SHP77 treated with DMSO at 0.1 percent for 48 hours (cell line): ENCODE measurements around the gene GYPA.
"Not testable (repeated sequence)": the region's sequence is repeated elsewhere in the genome, so short reads cannot be mapped to it uniquely, and the experiment has no call there.

Experiments used
- DNase-seq: peaks from one replicate; lab custom pipeline; 2025; lab: John Stamatoyannopoulos, UW

GYPA gene

DNA sequence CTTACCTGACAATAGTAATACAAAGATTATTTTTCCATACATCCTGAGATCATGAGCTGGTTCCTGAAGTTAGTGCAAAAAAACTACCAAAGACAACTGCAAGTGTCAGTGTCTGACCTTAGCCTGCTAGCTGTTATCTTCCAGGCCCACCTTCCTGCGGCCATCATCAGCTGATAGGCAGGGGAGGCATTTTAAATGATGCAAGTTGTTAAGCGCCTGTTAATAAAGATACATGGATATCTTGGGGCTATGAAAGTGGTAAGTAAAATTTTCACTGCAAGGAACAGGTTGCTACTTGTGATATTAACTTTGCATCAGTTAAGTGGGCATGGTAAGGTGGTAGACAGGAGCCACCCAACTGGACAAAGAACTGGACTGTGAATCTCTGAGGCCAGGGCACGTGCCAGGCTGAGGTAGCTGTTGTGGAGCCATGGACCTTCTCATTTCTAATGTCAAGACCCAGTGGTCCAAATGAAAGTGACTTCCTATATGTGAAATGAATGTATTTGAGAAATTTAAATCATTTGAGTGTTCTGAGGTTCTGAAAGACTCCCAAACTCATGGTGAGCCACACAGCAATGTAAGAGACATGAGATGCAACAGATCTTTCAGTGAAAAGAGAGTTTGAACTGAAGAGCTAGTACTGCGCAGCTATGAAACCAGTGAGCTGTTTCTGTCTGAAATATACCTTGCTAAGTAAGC, at the start of gene GYPA:
Gene GYPA, minus strand, starts transcription at position 125 of the 702 bp plus-strand sequence. Its CDS starts 83 bp downstream, at position 42.
- DNase-seq, result not testable (repeated sequence)

GRCh38 chr4:144190009-144190408, 49.5 kb upstream of the GYPA start:
- no peak for DNase-seq

DNA sequence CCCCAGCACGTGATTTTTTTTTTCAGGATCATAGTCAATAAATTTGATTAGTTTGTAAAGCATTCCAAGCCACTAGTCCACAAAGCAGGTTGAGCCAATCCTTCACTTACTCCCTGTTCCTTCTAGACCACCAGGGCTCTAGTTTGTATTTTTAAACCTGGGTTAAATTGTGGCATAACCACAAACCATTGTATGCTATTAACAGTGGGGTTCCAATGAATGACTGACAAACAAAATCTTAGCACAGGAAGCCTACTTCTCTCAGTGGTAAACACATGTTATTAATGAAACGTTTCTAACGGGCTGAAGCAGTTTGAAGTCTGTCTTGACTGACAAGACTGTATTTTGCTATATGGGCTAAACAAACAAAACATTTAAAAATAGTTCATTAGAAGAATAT, 48.6 kb upstream of the GYPA start:
- no peak for DNase-seq

DNA sequence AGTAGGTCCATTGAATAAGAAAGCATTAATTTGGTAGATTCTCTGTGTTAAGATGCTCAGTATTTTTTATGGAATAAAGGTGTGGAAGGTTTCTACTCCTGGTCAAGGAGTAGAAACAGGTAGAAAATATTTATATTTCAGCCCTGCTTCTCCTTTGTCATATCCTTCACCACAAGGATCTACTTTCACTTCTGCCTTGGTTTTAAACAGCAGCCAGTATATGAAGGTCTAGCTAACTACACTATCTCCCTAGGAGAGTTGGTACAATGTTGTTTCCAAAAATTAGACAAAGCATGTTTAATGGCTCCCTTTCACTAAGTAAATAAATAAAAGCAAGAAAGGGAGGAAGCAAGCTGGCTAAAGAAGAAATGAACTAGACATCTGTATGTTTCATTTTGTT, 44.6 kb upstream of the GYPA start:
- no peak for DNase-seq

DNA sequence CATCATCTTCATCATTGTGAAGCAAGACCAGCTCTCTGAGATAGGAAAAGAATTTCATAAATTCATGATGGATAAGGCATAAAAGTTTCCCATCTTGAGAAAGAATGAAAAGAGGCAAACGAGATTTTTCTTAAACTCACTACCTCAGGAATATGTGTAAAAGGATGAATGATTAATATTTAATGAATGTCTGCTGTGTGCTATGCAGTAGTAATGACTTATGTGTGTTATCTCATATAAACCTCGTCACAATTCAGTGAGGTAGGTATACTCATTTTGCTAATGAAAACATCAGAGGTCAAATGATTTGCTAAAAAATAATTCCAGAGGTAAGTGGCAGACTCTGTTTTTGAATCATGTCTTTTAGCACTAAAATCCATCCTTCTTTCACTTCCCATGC, 42.6 kb upstream of the GYPA start:
- no peak for DNase-seq

DNA sequence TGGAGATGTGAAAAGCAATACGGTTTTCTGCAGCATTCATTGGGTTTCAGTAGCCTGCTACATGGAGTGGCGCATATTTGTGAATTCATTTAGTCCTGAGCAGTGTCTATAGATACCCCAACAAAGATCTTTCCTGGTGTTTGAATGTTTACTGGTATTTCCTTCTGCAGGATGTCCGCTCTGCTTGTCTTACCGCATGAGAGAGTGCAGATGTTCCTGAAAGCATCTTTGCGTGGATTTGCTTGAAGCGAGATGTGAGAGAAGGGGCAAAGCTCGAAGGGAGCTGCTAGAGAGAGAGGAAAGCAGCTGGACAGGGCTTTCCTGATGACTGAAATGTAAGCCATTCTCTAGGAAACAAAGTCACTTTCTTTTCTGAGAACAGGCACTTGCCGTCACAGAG, 40.9 kb upstream of the GYPA start:
- no peak for DNase-seq

- no peak for DNase-seq
Observed at GRCh38 chr4:144179152-144179739, 38.7 kb upstream of the GYPA start.

GRCh38 chr4:144178414-144178813, 37.9 kb upstream of the GYPA start:
- no peak for DNase-seq

GRCh38 chr4:144176476-144176875, 36.0 kb upstream of the GYPA start:
- DNase-seq, result no peak

DNA sequence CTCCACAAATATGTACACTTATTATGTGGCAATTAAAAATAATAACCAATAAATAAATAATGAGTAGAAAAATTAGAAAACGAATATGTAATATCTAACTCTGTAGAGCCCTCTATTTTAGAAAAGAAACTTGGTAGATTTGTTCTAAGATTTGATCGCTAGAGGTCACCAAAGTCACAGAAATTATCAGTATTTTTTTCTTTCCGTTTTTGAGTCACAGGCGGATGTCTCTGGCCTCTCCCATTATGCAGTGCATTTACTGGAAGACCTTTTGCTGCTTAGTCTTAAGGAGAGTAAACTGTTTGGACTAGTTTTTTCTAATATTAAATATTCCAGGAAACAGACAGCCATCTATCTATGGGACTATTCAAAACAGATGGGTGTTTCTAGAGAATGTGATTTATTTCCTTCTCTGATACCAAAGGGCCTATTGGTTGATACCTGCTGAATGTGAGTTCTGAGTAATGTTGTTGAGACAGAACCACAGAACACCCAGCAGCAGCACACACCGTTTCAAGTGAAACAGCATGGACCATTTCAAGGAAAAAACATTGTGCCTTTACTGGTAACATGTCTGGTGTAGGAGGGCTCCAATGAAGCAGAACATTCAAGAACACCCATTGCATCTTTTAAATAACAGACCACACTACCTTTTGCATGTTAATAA, 34.0 kb upstream of the GYPA start:
- DNase-seq, result peak; percentile 32

- DNase-seq, result no peak
Observed at GRCh38 chr4:144171697-144172096, 31.2 kb upstream of the GYPA start.

GRCh38 chr4:144169211-144169610, 28.7 kb upstream of the GYPA start:
- DNase-seq, result no peak

- no peak for DNase-seq
Observed at GRCh38 chr4:144154044-144154443, 13.5 kb upstream of the GYPA start.

GRCh38 chr4:144142690-144143326, 2.3 kb upstream of the GYPA start:
- DNase-seq, result peak; percentile 4

DNA sequence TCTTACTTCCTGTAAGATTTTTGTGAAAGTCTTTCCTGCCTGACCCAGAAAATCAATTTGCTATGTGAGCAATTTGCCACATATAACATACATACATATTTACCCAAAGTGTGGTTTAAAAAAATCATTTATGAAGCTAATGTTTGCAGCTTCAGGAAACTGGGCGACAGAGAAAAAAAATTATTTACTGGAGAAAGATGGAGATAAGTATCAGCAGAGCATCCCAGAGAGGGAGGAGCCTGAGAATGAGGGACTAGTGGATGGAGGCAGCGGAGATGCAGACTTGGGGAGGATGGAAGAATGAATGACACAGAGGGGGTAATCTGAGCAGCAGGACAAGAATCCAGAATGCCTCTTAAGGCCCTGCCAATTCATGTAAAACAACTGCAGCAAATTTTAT, 975 bp upstream of the GYPA start:
- DNase-seq, result no peak

- DNase-seq, result not testable (repeated sequence)
Observed at GRCh38 chr4:144139991-144140390, 527 bp downstream of the GYPA start.

- DNase-seq, result not testable (repeated sequence)
Observed at GRCh38 chr4:144139547-144139946, 971 bp downstream of the GYPA start.

GRCh38 chr4:144138239-144138638, 2.3 kb downstream of the GYPA start:
- not testable (repeated sequence) for DNase-seq

GRCh38 chr4:144137137-144137931, 3.2 kb downstream of the GYPA start:
- not testable (repeated sequence) for DNase-seq

- not testable (repeated sequence) for DNase-seq
Observed at GRCh38 chr4:144136189-144136588, 4.3 kb downstream of the GYPA start.

GRCh38 chr4:144130167-144130566, 10.4 kb downstream of the GYPA start:
- DNase-seq, result not testable (repeated sequence)

- not testable (repeated sequence) for DNase-seq
Observed at GRCh38 chr4:144129336-144129875, 11.1 kb downstream of the GYPA start.
